HepG2 (cell line): Measurements from ENCODE around the gene RBM26. TPM values are rescaled to one million over a fixed set of nuclear protein-coding genes. Genes with fewer than 3 reads are reported as not detected.

ENCODE experiments used
- ATAC-seq: fragments of 200-7000 bp; cut with Tn5 transposase; 3 replicates; pipeline ENCODE4 v1.9.1; 2020; ENCODE audit warnings: mild to moderate bottlenecking, moderate library complexity
- BruUV-seq: library from RNA; stranded (reverse); fragments of 400-500 nt; replicated peaks from 2 replicates; lab custom pipeline; 2021; lab: Mats Ljungman, UMichigan
- CTCF ChIA-PET: fragments of 300-600 bp; formaldehyde crosslinking; extraction: SDS; loops from one replicate; lab custom pipeline; 2021; ENCODE audit warnings: low total read pairs, inconsistent platforms, low intra/inter-chr PET ratio; lab: Yijun Ruan, JAX
- POLR2A ChIA-PET: fragments of 350-600 bp; sonication (Branson Sonifier 250); formaldehyde crosslinking; loops from one replicate; lab custom pipeline; 2020; ENCODE audit warnings: antibody characterized with exemption, inconsistent platforms; lab: Yijun Ruan, JAX
- DNase-seq: peaks from one replicate; pipeline ENCODE4 v3.0.0-alpha.2; 2015; ENCODE audit warnings: low spot score
- FAIRE-seq: peaks from 3 replicates; lab custom pipeline; 2011; peaks lifted over from hg19 to GRCh38; lab: Jason Lieb, UNC
- H2AFZ ChIP-seq: one replicate; pipeline ENCODE4 v1.6.1; 2011; ENCODE audit warnings: low read length, inconsistent platforms
- H3K27ac ChIP-seq: fragments of 300-600 bp; 3 replicates; pipeline ENCODE4 v1.8.0; 2011; ENCODE audit warnings: mixed run types, mild to moderate bottlenecking, mixed read lengths, low read length, inconsistent platforms; ENCODE audit not compliant: insufficient read depth; ENCODE audit errors: extremely low read length
- H3K27me3 ChIP-seq, 2 experiments: fragments of 200-600 bp in 1 of 2; 2 replicates in 1 of 2; 3 replicates in 1 of 2; pipeline versions ENCODE4 v1.6.0 to v1.8.0; 2011; ENCODE audit warnings: low read length in 2 of 2, mild to moderate bottlenecking in 2 of 2, moderate library complexity in 2 of 2, inconsistent platforms in 1 of 2; ENCODE audit not compliant: insufficient read depth in 2 of 2, control insufficient read depth in 1 of 2
- H3K36me3 ChIP-seq, 2 experiments: fragments of 200-600 bp in 1 of 2; replicated peaks in 1 of 2; 2 replicates in 1 of 2; 3 replicates in 1 of 2; pipeline versions ENCODE4 v1.5.1 to v1.8.0; 2011; ENCODE audit warnings: low read length in 2 of 2, inconsistent platforms in 1 of 2; ENCODE audit not compliant: insufficient read depth in 2 of 2, control insufficient read depth in 1 of 2
- H3K4me1 ChIP-seq: 2 replicates; pipeline ENCODE4 v1.5.1; 2012; ENCODE audit warnings: low read length, inconsistent platforms; ENCODE audit not compliant: insufficient read depth
- H3K4me2 ChIP-seq: 2 replicates; pipeline ENCODE4 v1.6.0; 2011; ENCODE audit warnings: low read depth, low read length, inconsistent platforms
- H3K4me3 ChIP-seq, 3 experiments: fragments of 200-600 bp in 1 of 3; sonication (generic), shearing (Covaris generic) in 1 of 3; replicated peaks in 1 of 3; 2 replicates each; pipeline ENCODE4 v1.5.1; 2011 to 2016; ENCODE audit warnings: low read length in 3 of 3, inconsistent platforms in 2 of 3, low read depth in 2 of 3, mild to moderate bottlenecking in 2 of 3, control low read depth in 1 of 3, mixed read lengths in 1 of 3; ENCODE audit not compliant: insufficient read depth in 1 of 3
- H3K79me2 ChIP-seq: one replicate; pipeline ENCODE4 v1.6.1; 2011; ENCODE audit warnings: low read length, inconsistent platforms; ENCODE audit not compliant: insufficient read depth
- H3K9ac ChIP-seq: 2 replicates; pipeline ENCODE4 v1.6.0; 2011; ENCODE audit warnings: mild to moderate bottlenecking, low read depth, low read length, inconsistent platforms; ENCODE audit not compliant: insufficient read depth
- H3K9me3 ChIP-seq: 2 replicates; pipeline ENCODE4 v1.5.1; 2012; ENCODE audit warnings: mild to moderate bottlenecking, low read length
- H4K20me1 ChIP-seq: 2 replicates; pipeline ENCODE4 v1.6.0; 2011; ENCODE audit warnings: inconsistent platforms, mild to moderate bottlenecking, low read length, moderate library complexity; ENCODE audit not compliant: insufficient read depth
- EZH2 ChIP-seq: conservative IDR thresholded peaks from 2 replicates; pipeline ENCODE4 v1.6.1; 2012; ENCODE audit warnings: mild to moderate bottlenecking, low read depth, low read length, moderate library complexity
- FOXA1 ChIP-seq, 2 experiments: fragments of 450-650 bp in 1 of 2; sonication (generic) in 1 of 2; formaldehyde crosslinking in 1 of 2; IDR thresholded peaks; 2 replicates each; pipeline versions ENCODE4 v1.4.0 to v1.6.1; 2016 to 2020; ENCODE audit warnings: missing genetic modification reagents in 1 of 2
- GATAD2A ChIP-seq: IDR thresholded peaks from 2 replicates; pipeline ENCODE4 v1.6.1; 2016
- HNRNPLL ChIP-seq: fragments of 200-400 bp; formaldehyde crosslinking; IDR thresholded peaks from 2 replicates; pipeline ENCODE4 v1.6.1; 2017; ENCODE audit warnings: mild to moderate bottlenecking, low read depth, low read length; ENCODE audit not compliant: poor library complexity, severe bottlenecking
- ZNF138 ChIP-seq: sonication (generic); formaldehyde crosslinking; IDR thresholded peaks from 2 replicates; pipeline ENCODE4 v1.5.0; 2020; ENCODE audit warnings: mild to moderate bottlenecking, low read depth, missing genetic modification reagents
- ZNF17 ChIP-seq: sonication (generic); formaldehyde crosslinking; IDR thresholded peaks from 2 replicates; pipeline ENCODE4 v1.5.0; 2020; ENCODE audit warnings: mild to moderate bottlenecking, missing genetic modification reagents
- ZNF570 ChIP-seq: sonication (generic); formaldehyde crosslinking; IDR thresholded peaks from 2 replicates; pipeline ENCODE4 v1.4.0; 2020; ENCODE audit warnings: mild to moderate bottlenecking, missing genetic modification reagents, borderline replicate concordance
- WGBS: methylation state at CpG from one replicate; pipeline ENCODE4 v1.1.6; 2017; ENCODE audit warnings: low lambda C conversion rate; 5-methylcytosine and 5-hydroxymethylcytosine counted together
- in situ Hi-C: cut with HindIII; loops from 2 replicates; pipeline ENCODE4 v1.10.0; 2017; ENCODE audit warnings: low pct_unique_long_range_greater_than_20kb; ENCODE audit not compliant: extremely low pct_ligation_motif_present
- intact Hi-C: fragments of 100-400 bp; cut with micrococcal nuclease; formaldehyde crosslinking; loops from one replicate; pipeline ENCODE4 v1.10.0; 2022; ENCODE audit not compliant: unreplicated experiment
- polyA plus RNA-seq, 8 experiments: library from polyadenylated mRNA; depleted of rRNA in 3 of 8; stranded (reverse) in 7 of 8; unstranded in 1 of 8; fragments of >200 nt; fragmentation: Illumina TruSeq in 4 of 8; extraction: Trizol in 4 of 8; gene quantifications; 2 replicates each; pipeline versions ENCODE4 v1.2.1 to v1.2.3, GENCODE V29; 2011 to 2016; ENCODE audit warnings: low read depth in 4 of 8, missing spikeins in 1 of 8, mixed read lengths in 1 of 8; ENCODE audit not compliant: insufficient read depth in 1 of 8
- total RNA-seq, 5 experiments: library from RNA; depleted of rRNA; stranded (reverse); fragments of >200 nt; fragmentation: Illumina TruSeq; extraction: Trizol; gene quantifications; 2 replicates each; pipeline ENCODE4 v1.2.3, GENCODE V29; 2016; ENCODE audit warnings: low read depth in 1 of 5
- TF ChIP-seq, protein P1 (sequence below): sonication (generic); formaldehyde crosslinking; IDR thresholded peaks from 2 replicates; pipeline ENCODE4 v1.4.0; 2020; ENCODE audit warnings: missing genetic modification reagents
- TF ChIP-seq, protein P2 (sequence below): sonication (generic); formaldehyde crosslinking; IDR thresholded peaks from 2 replicates; pipeline ENCODE4 v1.4.0; 2020; ENCODE audit warnings: missing genetic modification reagents; ENCODE audit errors: not compliant biosample characterization
- TF ChIP-seq, protein P3 (sequence below): sonication (generic); formaldehyde crosslinking; IDR thresholded peaks from 2 replicates; pipeline ENCODE4 v1.5.1; 2020; ENCODE audit warnings: mild to moderate bottlenecking, missing genetic modification reagents, moderate library complexity

Gene RBM26
- total and polyA plus RNA-seq, 2 of the 13 experiments (the other 11 are each of a cell fraction or from before 2014, with no cell fraction given): 19.4 to 34.4 TPM

- no peak for TF ChIP-seq EZH2
- TF ChIP-seq, protein P1, sequence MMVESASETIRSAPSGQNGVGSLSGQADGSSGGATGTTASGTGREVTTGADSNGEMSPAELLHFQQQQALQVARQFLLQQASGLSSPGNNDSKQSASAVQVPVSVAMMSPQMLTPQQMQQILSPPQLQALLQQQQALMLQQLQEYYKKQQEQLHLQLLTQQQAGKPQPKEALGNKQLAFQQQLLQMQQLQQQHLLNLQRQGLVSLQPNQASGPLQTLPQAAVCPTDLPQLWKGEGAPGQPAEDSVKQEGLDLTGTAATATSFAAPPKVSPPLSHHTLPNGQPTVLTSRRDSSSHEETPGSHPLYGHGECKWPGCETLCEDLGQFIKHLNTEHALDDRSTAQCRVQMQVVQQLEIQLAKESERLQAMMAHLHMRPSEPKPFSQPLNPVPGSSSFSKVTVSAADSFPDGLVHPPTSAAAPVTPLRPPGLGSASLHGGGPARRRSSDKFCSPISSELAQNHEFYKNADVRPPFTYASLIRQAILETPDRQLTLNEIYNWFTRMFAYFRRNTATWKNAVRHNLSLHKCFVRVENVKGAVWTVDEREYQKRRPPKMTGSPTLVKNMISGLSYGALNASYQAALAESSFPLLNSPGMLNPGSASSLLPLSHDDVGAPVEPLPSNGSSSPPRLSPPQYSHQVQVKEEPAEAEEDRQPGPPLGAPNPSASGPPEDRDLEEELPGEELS (CRISPR knock-in tag): no peak
- TF ChIP-seq, all 625 proteins: peak for 0
Measured at GRCh38 chr13:79423340-79423739, 17.3 kb upstream of the RBM26 start (continued).

DNA sequence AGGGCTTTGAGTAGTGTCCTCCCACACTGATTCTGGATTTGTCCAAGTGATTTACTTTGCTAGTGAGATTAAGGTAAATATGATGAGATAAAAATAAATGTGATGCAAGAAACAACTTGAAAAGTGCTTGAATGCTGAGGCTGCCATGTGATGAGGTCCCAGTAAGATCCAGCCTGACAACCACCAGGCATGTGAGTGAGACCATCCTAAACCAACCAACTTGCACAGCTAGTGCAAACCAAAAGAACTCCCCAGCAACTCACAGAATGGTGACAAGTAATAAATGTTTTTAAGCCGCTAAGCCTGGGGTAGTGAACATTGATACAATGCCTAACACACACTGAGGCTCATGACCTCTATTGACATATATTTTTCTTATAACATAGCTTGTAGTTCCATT is 13.3 kb upstream of the RBM26 start:
- H3K79me2 ChIP-seq: no peaks in the 10 kb centered on the region
- no peak overlapping the region for H3K9ac ChIP-seq
- H3K27ac ChIP-seq: no peak overlapping the region
- no peak overlapping the region for H3K4me2 ChIP-seq
- FAIRE-seq (no peak), ATAC-seq (no peak), DNase-seq (no peak)
- WGBS: 100% methylated on average over 1 of the region's 1 CpG
- no peak overlapping the region for H2AFZ ChIP-seq
- H3K9me3 ChIP-seq: no peaks in the 10 kb centered on the region
- in situ Hi-C loops: loop anchor here (25.0 kb wide), 1 partner anchor 918 kb away; the partner anchor contains the start of gene SPRY2
- intact Hi-C loops: no loop called here
- no peaks in the 10 kb centered on the region for H3K27me3 ChIP-seq
- CTCF ChIA-PET: no interaction called here
- H3K36me3 ChIP-seq: no peaks in the 10 kb centered on the region
- no peak for TF ChIP-seq HNRNPLL
- H3K4me3 ChIP-seq: no peak overlapping the region
- POLR2A ChIA-PET: no interaction called here
- H4K20me1 ChIP-seq: no peaks in the 10 kb centered on the region
- BruUV-seq: no TSS peak
- no peaks in the 10 kb centered on the region for H3K4me1 ChIP-seq

DNA sequence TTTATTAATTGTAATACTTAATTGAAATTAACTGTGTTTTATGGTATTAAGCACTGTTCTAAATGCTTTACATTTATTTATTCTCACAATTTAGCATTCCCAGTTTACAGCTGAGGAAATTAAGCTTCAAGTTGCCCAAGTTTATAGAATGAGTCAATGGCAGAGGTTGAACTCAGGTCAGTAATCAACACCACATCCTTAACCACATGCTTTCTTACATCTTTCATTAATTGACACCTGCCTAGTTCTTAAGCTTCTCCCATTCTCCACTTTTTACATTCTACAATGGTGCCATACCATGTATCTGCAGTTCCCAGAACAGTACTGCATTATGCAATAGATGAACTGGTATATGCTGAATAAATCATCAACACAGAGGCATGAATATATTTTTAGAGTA is 11.7 kb upstream of the RBM26 start:
- Histone ChIP-seq H3K4me2 (no peak overlapping the region), H3K79me2 (no peaks in the 10 kb centered on the region), H3K27ac (no peak overlapping the region), H3K4me1 (no peaks in the 10 kb centered on the region), H3K36me3 (no peaks in the 10 kb centered on the region), H3K9ac (no peak overlapping the region), H2AFZ (no peak overlapping the region), H3K9me3 (no peaks in the 10 kb centered on the region), H3K4me3 (no peak overlapping the region), H4K20me1 (no peaks in the 10 kb centered on the region), H3K27me3 (no peaks in the 10 kb centered on the region)
- DNase-seq (no peak), ATAC-seq (no peak), FAIRE-seq (no peak)
- no TSS peak for BruUV-seq
- intact Hi-C loops: no loop called here
- in situ Hi-C loops: loop anchor here (25.0 kb wide), 1 partner anchor 920 kb away; the partner anchor contains the start of gene SPRY2
- ChIA-PET POLR2A (no interaction called here), CTCF (no interaction called here)
- TF ChIP-seq GATAD2A (CRISPR knock-in tag) (no peak), ZNF138 (CRISPR knock-in tag) (no peak), ZNF570 (no peak), FOXA1 (IDR thresholded peaks at IDR 0.05) (no peak), FOXA1 (CRISPR knock-in tag; IDR thresholded peaks at IDR 0.05) (no peak), ZNF17 (no peak)
- TF ChIP-seq, protein P2, sequence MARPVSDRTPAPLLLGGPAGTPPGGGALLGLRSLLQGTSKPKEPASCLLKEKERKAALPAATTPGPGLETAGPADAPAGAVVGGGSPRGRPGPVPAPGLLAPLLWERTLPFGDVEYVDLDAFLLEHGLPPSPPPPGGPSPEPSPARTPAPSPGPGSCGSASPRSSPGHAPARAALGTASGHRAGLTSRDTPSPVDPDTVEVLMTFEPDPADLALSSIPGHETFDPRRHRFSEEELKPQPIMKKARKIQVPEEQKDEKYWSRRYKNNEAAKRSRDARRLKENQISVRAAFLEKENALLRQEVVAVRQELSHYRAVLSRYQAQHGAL: no peak
- TF ChIP-seq, protein P3, sequence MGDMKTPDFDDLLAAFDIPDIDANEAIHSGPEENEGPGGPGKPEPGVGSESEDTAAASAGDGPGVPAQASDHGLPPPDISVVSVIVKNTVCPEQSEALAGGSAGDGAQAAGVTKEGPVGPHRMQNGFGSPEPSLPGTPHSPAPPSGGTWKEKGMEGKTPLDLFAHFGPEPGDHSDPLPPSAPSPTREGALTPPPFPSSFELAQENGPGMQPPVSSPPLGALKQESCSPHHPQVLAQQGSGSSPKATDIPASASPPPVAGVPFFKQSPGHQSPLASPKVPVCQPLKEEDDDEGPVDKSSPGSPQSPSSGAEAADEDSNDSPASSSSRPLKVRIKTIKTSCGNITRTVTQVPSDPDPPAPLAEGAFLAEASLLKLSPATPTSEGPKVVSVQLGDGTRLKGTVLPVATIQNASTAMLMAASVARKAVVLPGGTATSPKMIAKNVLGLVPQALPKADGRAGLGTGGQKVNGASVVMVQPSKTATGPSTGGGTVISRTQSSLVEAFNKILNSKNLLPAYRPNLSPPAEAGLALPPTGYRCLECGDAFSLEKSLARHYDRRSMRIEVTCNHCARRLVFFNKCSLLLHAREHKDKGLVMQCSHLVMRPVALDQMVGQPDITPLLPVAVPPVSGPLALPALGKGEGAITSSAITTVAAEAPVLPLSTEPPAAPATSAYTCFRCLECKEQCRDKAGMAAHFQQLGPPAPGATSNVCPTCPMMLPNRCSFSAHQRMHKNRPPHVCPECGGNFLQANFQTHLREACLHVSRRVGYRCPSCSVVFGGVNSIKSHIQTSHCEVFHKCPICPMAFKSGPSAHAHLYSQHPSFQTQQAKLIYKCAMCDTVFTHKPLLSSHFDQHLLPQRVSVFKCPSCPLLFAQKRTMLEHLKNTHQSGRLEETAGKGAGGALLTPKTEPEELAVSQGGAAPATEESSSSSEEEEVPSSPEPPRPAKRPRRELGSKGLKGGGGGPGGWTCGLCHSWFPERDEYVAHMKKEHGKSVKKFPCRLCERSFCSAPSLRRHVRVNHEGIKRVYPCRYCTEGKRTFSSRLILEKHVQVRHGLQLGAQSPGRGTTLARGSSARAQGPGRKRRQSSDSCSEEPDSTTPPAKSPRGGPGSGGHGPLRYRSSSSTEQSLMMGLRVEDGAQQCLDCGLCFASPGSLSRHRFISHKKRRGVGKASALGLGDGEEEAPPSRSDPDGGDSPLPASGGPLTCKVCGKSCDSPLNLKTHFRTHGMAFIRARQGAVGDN: no peak
